ENCODE measurements around the gene MIF4GD. TPM values are rescaled to one million over a fixed set of nuclear protein-coding genes. Genes with fewer than 3 reads are reported as not detected.

Gene MIF4GD
- total and polyA plus RNA-seq, 10 of the 15 experiments (the other 5 are each of a cell fraction or from before 2014, with no cell fraction given), result 22.8 to 96.2 (median 60.1) TPM

GRCh38 chr17:75295201-75296158, 24.4 kb upstream of the MIF4GD start:
- under 1% methylated on average over 8 of the region's 8 CpGs for WGBS (ENCODE audit: insufficient coverage, insufficient replicate concordance, low lambda C conversion rate, missing lambda C conversion rate)
- RAD21 ChIA-PET (ENCODE audit: unreplicated experiment), result interaction anchor here (0.6 to 13.2 kb wide), 19 partner anchors 8 to 221 kb away, joined by 3 to 364 read pairs (median 8); partner anchors contain the start of genes GRB2, MIF4GD, TMEM94 and TSEN54
- Histone ChIP-seq H3K9me3 (replicated peaks; ENCODE audit: control insufficient read depth, insufficient read depth, low read length) (no peaks in the 10 kb centered on the region), H4K20me1 (ENCODE audit: control insufficient read depth, insufficient read depth) (no peaks in the 10 kb centered on the region), H3K79me2 (ENCODE audit: control insufficient read depth, insufficient read depth, low read length) (peaks cover 1% of the 10 kb centered on the region; the same call in 1 of the 2 replicates), H3K4me1 (ENCODE audit: control insufficient read depth, insufficient read depth, low read length) (peaks cover 68% of the 10 kb centered on the region), H3K4me2 (ENCODE audit: control insufficient read depth, insufficient read depth) (peak overlapping the region; percentile 95), H3K9ac (ENCODE audit: control insufficient read depth, insufficient read depth, low read length) (peak overlapping the region; percentile 94), H3K27me3 (replicated peaks in 1 of 2; ENCODE audit: control insufficient read depth in 2 of 2, insufficient read depth in 2 of 2, low read length in 1 of 2) (no peaks in the 10 kb centered on the region), H3K27ac (ENCODE audit: control insufficient read depth, insufficient read depth) (peak overlapping the region; percentile 97), H2AFZ (ENCODE audit: control insufficient read depth, low read depth, low read length) (no peak overlapping the region), H3K36me3 (ENCODE audit: control insufficient read depth in 2 of 2, insufficient read depth in 2 of 2, low read length in 1 of 2) (no peaks in the 10 kb centered on the region), H3K4me3 (peak overlapping the region; percentile 59; the same call in 1 of the 2 replicates)
- CTCF ChIA-PET, result interaction anchor here (0.7 to 3.7 kb wide), 15 partner anchors 12 to 120 kb away, joined by 3 to 48 read pairs (median 5); partner anchors contain the start of gene MIF4GD
- FAIRE-seq (peak; percentile 84), DNase-seq (ENCODE audit: low read depth, low spot score) (peak; percentile 97), ATAC-seq (peak; percentile 74)
- POLR2A ChIA-PET, result interaction anchor here (0.7 to 14.5 kb wide), 19 partner anchors 10 to 337 kb away, joined by 3 to 255 read pairs (median 5); partner anchors contain the start of genes GGA3, GRB2, MIF4GD and MRPS7
- SMC1A ChIA-PET (ENCODE audit: uncharacterized antibody, unreplicated experiment), result interaction anchor here (0.6 to 13.6 kb wide), 19 partner anchors 21 to 478 kb away, joined by 3 to 243 read pairs (median 4); partner anchors contain the start of genes GGA3 and MRPS7
- intact Hi-C loops (cut with micrococcal nuclease; ENCODE audit: unreplicated experiment), result loop anchor here (1.0 kb wide), 1 partner anchor 21 kb away; no protein-coding TSS in a partner anchor
- TSS peak; percentile 92 for BruUV-seq (replicated peaks)
- in situ Hi-C loops (cut with MboI), result no loop called here
- peak; percentile 17; the same call in 1 of the 2 replicates for TF ChIP-seq RB1 (IDR thresholded peaks at IDR 0.05; ENCODE audit: borderline replicate concordance)
- peak; percentile 89; the same call in 1 of the 2 replicates for TF ChIP-seq PML (IDR thresholded peaks at IDR 0.05; ENCODE audit: low read length)
- TF ChIP-seq BCL3 (IDR thresholded peaks at IDR 0.05; ENCODE audit: borderline replicate concordance, insufficient read depth, low read depth, low read length, poor library complexity, severe bottlenecking), result peak; percentile 87
- TF ChIP-seq LARP7 (IDR thresholded peaks at IDR 0.05), result no peak
- TF ChIP-seq SKIL (IDR thresholded peaks at IDR 0.05; ENCODE audit: low read depth, poor library complexity, severe bottlenecking), result peak; percentile 87
- peak; percentile 86 for TF ChIP-seq NR2F1 (conservative IDR thresholded peaks at IDR 0.05)
- 0 out of 2 replicates have a peak, but pooled peaks have one; percentile 11 for TF ChIP-seq MAX (IDR thresholded peaks at IDR 0.05; ENCODE audit: low read depth, low read length)
- TF ChIP-seq NFXL1 (IDR thresholded peaks at IDR 0.05; ENCODE audit: borderline replicate concordance), result peak; percentile 93; the same call in 1 of the 2 replicates
- TF ChIP-seq NRF1 (conservative IDR thresholded peaks at IDR 0.05; ENCODE audit: low read depth, low read length), result no peak
- TF ChIP-seq TAF1 (IDR thresholded peaks at IDR 0.05; ENCODE audit: borderline replicate concordance, low read depth, low read length), result peak; percentile 84
- TF ChIP-seq EED (IDR thresholded peaks at IDR 0.05; ENCODE audit: low read depth), result peak; percentile 66
- TF ChIP-seq, protein P1, sequence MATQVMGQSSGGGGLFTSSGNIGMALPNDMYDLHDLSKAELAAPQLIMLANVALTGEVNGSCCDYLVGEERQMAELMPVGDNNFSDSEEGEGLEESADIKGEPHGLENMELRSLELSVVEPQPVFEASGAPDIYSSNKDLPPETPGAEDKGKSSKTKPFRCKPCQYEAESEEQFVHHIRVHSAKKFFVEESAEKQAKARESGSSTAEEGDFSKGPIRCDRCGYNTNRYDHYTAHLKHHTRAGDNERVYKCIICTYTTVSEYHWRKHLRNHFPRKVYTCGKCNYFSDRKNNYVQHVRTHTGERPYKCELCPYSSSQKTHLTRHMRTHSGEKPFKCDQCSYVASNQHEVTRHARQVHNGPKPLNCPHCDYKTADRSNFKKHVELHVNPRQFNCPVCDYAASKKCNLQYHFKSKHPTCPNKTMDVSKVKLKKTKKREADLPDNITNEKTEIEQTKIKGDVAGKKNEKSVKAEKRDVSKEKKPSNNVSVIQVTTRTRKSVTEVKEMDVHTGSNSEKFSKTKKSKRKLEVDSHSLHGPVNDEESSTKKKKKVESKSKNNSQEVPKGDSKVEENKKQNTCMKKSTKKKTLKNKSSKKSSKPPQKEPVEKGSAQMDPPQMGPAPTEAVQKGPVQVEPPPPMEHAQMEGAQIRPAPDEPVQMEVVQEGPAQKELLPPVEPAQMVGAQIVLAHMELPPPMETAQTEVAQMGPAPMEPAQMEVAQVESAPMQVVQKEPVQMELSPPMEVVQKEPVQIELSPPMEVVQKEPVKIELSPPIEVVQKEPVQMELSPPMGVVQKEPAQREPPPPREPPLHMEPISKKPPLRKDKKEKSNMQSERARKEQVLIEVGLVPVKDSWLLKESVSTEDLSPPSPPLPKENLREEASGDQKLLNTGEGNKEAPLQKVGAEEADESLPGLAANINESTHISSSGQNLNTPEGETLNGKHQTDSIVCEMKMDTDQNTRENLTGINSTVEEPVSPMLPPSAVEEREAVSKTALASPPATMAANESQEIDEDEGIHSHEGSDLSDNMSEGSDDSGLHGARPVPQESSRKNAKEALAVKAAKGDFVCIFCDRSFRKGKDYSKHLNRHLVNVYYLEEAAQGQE (IDR thresholded peaks at IDR 0.05; ENCODE audit: low read depth, low read length), result no peak
- peak; percentile 89 for TF ChIP-seq RUNX3 (IDR thresholded peaks at IDR 0.05; ENCODE audit: low read length)
- TF ChIP-seq SMC3 (IDR thresholded peaks at IDR 0.05; ENCODE audit: borderline replicate concordance, low read length), result peak; percentile 13; the same call in 1 of the 2 replicates
